K562 (cell line): ENCODE results near the gene DLG4. TPM values are rescaled to one million over a fixed set of nuclear protein-coding genes. Genes with fewer than 3 reads are reported as not detected.
A peak's percentile ranks its signal among the peaks of the same experiment; 100 is the strongest.

ENCODE experiments used
- ATAC-seq: fragments of 200-7000 bp; cut with Tn5 transposase; 3 replicates; pipeline ENCODE4 v1.9.1; 2020; ENCODE audit warnings: moderate library complexity
- BruUV-seq: library from RNA; stranded (reverse); fragments of 400-500 nt; replicated peaks from 2 replicates; lab custom pipeline; 2021; lab: Mats Ljungman, UMichigan
- CTCF ChIA-PET: fragments of 300-600 bp; formaldehyde crosslinking; extraction: SDS; loops from one replicate; lab custom pipeline; 2021; ENCODE audit warnings: low intra/inter-chr PET ratio; lab: Yijun Ruan, JAX
- POLR2A ChIA-PET: fragments of 300-600, 350-650 bp; sonication (Branson Sonifier 250); formaldehyde crosslinking; extraction: SDS; loops from one replicate; lab custom pipeline; 2021; ENCODE audit warnings: antibody characterized with exemption, inconsistent platforms; lab: Yijun Ruan, JAX
- DNase-seq, 4 experiments: peaks; one replicate each; pipeline versions ENCODE4 v3.0.0 to v3.0.0-alpha.2; 2011 to 2018; ENCODE audit warnings: low spot score in 3 of 4, mixed read lengths in 3 of 4; ENCODE audit errors: extremely low read depth in 1 of 4
- FAIRE-seq: peaks from 2 replicates; lab custom pipeline; 2011; peaks lifted over from hg19 to GRCh38; lab: Jason Lieb, UNC
- H2AFZ ChIP-seq: 2 replicates; pipeline ENCODE4 v1.6.0; 2011; ENCODE audit warnings: low read depth, low read length, control low read depth, inconsistent platforms
- H3K27ac ChIP-seq: fragments of 200-600 bp; 3 replicates; pipeline ENCODE4 v1.8.0; 2011; ENCODE audit warnings: low read depth, mild to moderate bottlenecking, control low read depth, inconsistent platforms, low read length, moderate library complexity, mixed read lengths; ENCODE audit errors: extremely low read depth
- H3K27me3 ChIP-seq, 2 experiments: fragments of 300-600 bp in 1 of 2; 2 replicates in 1 of 2; 3 replicates in 1 of 2; pipeline versions ENCODE4 v1.6.0 to v1.8.0; 2011; ENCODE audit warnings: inconsistent platforms in 2 of 2, low read length in 2 of 2, mild to moderate bottlenecking in 1 of 2, mixed read lengths in 1 of 2, moderate library complexity in 1 of 2; ENCODE audit not compliant: control insufficient read depth in 2 of 2, insufficient read depth in 2 of 2
- H3K36me3 ChIP-seq: fragments of 300-600 bp; 3 replicates; pipeline ENCODE4 v1.8.0; 2011; ENCODE audit warnings: mild to moderate bottlenecking, low read length, inconsistent platforms; ENCODE audit not compliant: control insufficient read depth, insufficient read depth
- H3K4me1 ChIP-seq, 2 experiments: fragments of 200-600 bp in 1 of 2; replicated peaks in 1 of 2; 2 replicates in 1 of 2; 3 replicates in 1 of 2; pipeline versions ENCODE4 v1.5.1 to v1.8.0; 2011; ENCODE audit warnings: inconsistent platforms in 2 of 2, low read length in 2 of 2, mild to moderate bottlenecking in 1 of 2, mixed read lengths in 1 of 2, moderate library complexity in 1 of 2; ENCODE audit not compliant: control insufficient read depth in 2 of 2, insufficient read depth in 2 of 2
- H3K4me2 ChIP-seq: 2 replicates; pipeline ENCODE4 v1.6.1; 2011; ENCODE audit warnings: low read length, control low read depth, inconsistent platforms, mixed read lengths; ENCODE audit not compliant: insufficient read depth
- H3K4me3 ChIP-seq: fragments of 200-600 bp; sonication (generic), shearing (Covaris generic); 2 replicates; pipeline ENCODE4 v1.5.1; 2016; ENCODE audit warnings: control low read depth, inconsistent platforms
- H3K79me2 ChIP-seq: fragments of 200-600 bp; 3 replicates; pipeline ENCODE4 v1.8.0; 2011; ENCODE audit warnings: low read length, inconsistent platforms; ENCODE audit not compliant: control insufficient read depth, insufficient read depth
- H3K9ac ChIP-seq, 2 experiments: 2 replicates each; pipeline versions ENCODE4 v1.6.0 to v1.6.1; 2011; ENCODE audit warnings: low read depth in 2 of 2, low read length in 2 of 2, control low read depth in 1 of 2, inconsistent platforms in 1 of 2, mild to moderate bottlenecking in 1 of 2, mixed read lengths in 1 of 2; ENCODE audit not compliant: insufficient read depth in 1 of 2
- H3K9me1 ChIP-seq: one replicate; pipeline ENCODE4 v1.6.0; 2011; ENCODE audit warnings: inconsistent platforms, mild to moderate bottlenecking, low read length, moderate library complexity; ENCODE audit not compliant: control insufficient read depth, insufficient read depth
- H3K9me3 ChIP-seq: replicated peaks from 2 replicates; pipeline ENCODE4 v1.5.1; 2011; ENCODE audit warnings: low read depth, low read length, inconsistent platforms; ENCODE audit not compliant: control insufficient read depth, insufficient read depth
- H4K20me1 ChIP-seq: replicated peaks from 2 replicates; pipeline ENCODE4 v1.6.1; 2011; ENCODE audit warnings: low read length, inconsistent platforms, mixed read lengths; ENCODE audit not compliant: control insufficient read depth, insufficient read depth
- BHLHE40 ChIP-seq: IDR thresholded peaks from 2 replicates; pipeline ENCODE4 v1.6.1; 2011; ENCODE audit warnings: low read length, improper control_type of control experiment
- BRCA1 ChIP-seq, 2 experiments: fragments of 450-650 bp in 1 of 2; sonication (generic) in 1 of 2; formaldehyde crosslinking in 1 of 2; IDR thresholded peaks; 2 replicates each; pipeline versions ENCODE4 v1.5.0 to v1.6.1; 2017 to 2020; ENCODE audit warnings: mild to moderate bottlenecking in 1 of 2, missing genetic modification reagents in 1 of 2
- CBFA2T2 ChIP-seq: fragments of 450-650 bp; conservative IDR thresholded peaks from 2 replicates; pipeline ENCODE4 v1.6.1; 2017; ENCODE audit warnings: mild to moderate bottlenecking
- GATA2 ChIP-seq: sonication (generic); formaldehyde crosslinking; IDR thresholded peaks from 2 replicates; pipeline ENCODE4 v1.4.0; 2020; ENCODE audit warnings: mild to moderate bottlenecking, missing genetic modification reagents
- NCOA2 ChIP-seq, 2 experiments: fragments of 450-650 bp; IDR thresholded peaks; 2 replicates each; pipeline ENCODE4 v1.6.1; 2018; ENCODE audit warnings: mild to moderate bottlenecking in 2 of 2, moderate library complexity in 1 of 2; ENCODE audit not compliant: partially characterized antibody in 2 of 2
- SRSF3 ChIP-seq: fragments of 200-400 bp; formaldehyde crosslinking; IDR thresholded peaks from 2 replicates; pipeline ENCODE4 v1.6.1; 2016; ENCODE audit warnings: mild to moderate bottlenecking, low read length, moderate library complexity; ENCODE audit not compliant: insufficient read depth
- VEZF1 ChIP-seq: fragments of 200-800 bp; sonication (Bioruptor generic); IDR thresholded peaks from 2 replicates; pipeline ENCODE4 v1.6.1; 2017; ENCODE audit warnings: missing genetic modification characterization, missing compliant biosample characterization
- ZFPM2 ChIP-seq: fragments of 250-450 bp; sonication (Bioruptor Pico); IDR thresholded peaks from 2 replicates; pipeline ENCODE4 v1.5.1; 2022; ENCODE audit warnings: mild to moderate bottlenecking
- ZNF121 ChIP-seq: sonication (generic); formaldehyde crosslinking; conservative IDR thresholded peaks from 2 replicates; pipeline ENCODE4 v1.8.0; 2022; ENCODE audit warnings: missing genetic modification reagents
- ZNF217 ChIP-seq: sonication (generic); formaldehyde crosslinking; IDR thresholded peaks from 2 replicates; pipeline ENCODE4 v1.8.0; 2022; ENCODE audit warnings: mild to moderate bottlenecking, missing genetic modification reagents
- ZNF354B ChIP-seq: fragments of 250-450 bp; sonication (Bioruptor Pico); IDR thresholded peaks from 2 replicates; pipeline ENCODE4 v1.4.0; 2020
- ZNF583 ChIP-seq: fragments of 250-450 bp; sonication (Bioruptor Pico); IDR thresholded peaks from 2 replicates; pipeline ENCODE4 v1.4.0; 2020
- ZNF695 ChIP-seq: fragments of 450-650 bp; formaldehyde crosslinking; IDR thresholded peaks from 2 replicates; pipeline ENCODE4 v1.4.0; 2020; ENCODE audit warnings: mild to moderate bottlenecking, moderate library complexity
- WGBS: fragments of 100-300 bp; shearing (Covaris generic); methylation state at CpG from one replicate; pipeline ENCODE4 v1.1.6; 2016; ENCODE audit warnings: low coverage, mixed read lengths; ENCODE audit not compliant: insufficient coverage; ENCODE audit errors: missing lambda C conversion rate; 5-methylcytosine and 5-hydroxymethylcytosine counted together
- in situ Hi-C: fragments of 300-500 bp; cut with MboI; formaldehyde crosslinking; loops from 4 replicates; pipeline ENCODE4 v1.15.0; 2018; ENCODE audit warnings: inconsistent platforms, mixed read lengths
- intact Hi-C: fragments of 100-400 bp; cut with micrococcal nuclease; formaldehyde crosslinking; loops from 2 replicates; pipeline ENCODE4 v1.14.2; 2022
- polyA plus RNA-seq, 8 experiments: library from polyadenylated mRNA; depleted of rRNA in 4 of 8; stranded (reverse) in 5 of 8; unstranded in 3 of 8; fragments of >200 nt; fragmentation: Nextera tagmentation in 2 of 8; fragmentation: Illumina TruSeq in 1 of 8; extraction: Ambion mirVana in 2 of 8; extraction: Trizol in 1 of 8; gene quantifications; 2 replicates each; pipeline versions ENCODE4 v1.2.1 to v1.2.3, GENCODE V29; 2011 to 2014; ENCODE audit warnings: inconsistent platforms in 1 of 8, missing spikeins in 1 of 8
- total RNA-seq, 7 experiments: library from RNA; depleted of rRNA in 6 of 7; stranded (reverse); fragments of >200 nt in 6 of 7; fragmentation: Illumina TruSeq in 2 of 7; extraction: Trizol in 2 of 7; gene quantifications; 2 replicates each; pipeline versions ENCODE4 v1.2.1 to v1.2.3, GENCODE V29; 2011 to 2021; ENCODE audit warnings: low replicate concordance in 1 of 7
- TF ChIP-seq, protein P1 (sequence below): fragments of 450-650 bp; IDR thresholded peaks from 2 replicates; pipeline ENCODE4 v1.6.1; 2017; ENCODE audit warnings: antibody characterized with exemption, mild to moderate bottlenecking
- TF ChIP-seq, protein P2 (sequence below): sonication (generic); formaldehyde crosslinking; IDR thresholded peaks from 2 replicates; pipeline ENCODE4 v1.8.1; 2023; ENCODE audit warnings: mild to moderate bottlenecking, missing genetic modification reagents, moderate library complexity

DLG4 gene
- total and polyA plus RNA-seq, 9 of the 15 experiments (the other 6 are each of a cell fraction or from before 2014, with no cell fraction given), result 0.03 to 12.0 (median 4.1) TPM

GRCh38 chr17:7217113-7217987, 2.3 kb downstream of the DLG4 start:
- peaks cover 6% of the 10 kb centered on the region for H3K9me1 ChIP-seq
- in situ Hi-C loops, result no loop called here
- peak overlapping the region; percentile 73 for H3K4me2 ChIP-seq
- intact Hi-C loops, result no loop called here
- no TSS peak for BruUV-seq
- peaks cover 40 to 60% of the 10 kb centered on the region in 2 experiments for H3K4me1 ChIP-seq
- peak overlapping the region; percentile 30 to 99; a peak in 2 of 4 replicates for H3K9ac ChIP-seq
- H3K79me2 ChIP-seq, result peaks cover 50% of the 10 kb centered on the region
- peak overlapping the region; percentile 90; the same call in 2 of the 3 replicates for H3K27ac ChIP-seq
- ChIA-PET CTCF (no interaction called here), POLR2A (interaction anchor here (0.6 kb wide), 2 partner anchors 135 to 180 kb away, joined by 3 read pairs; no protein-coding TSS in a partner anchor)
- no peaks in the 10 kb centered on the region for H3K27me3 ChIP-seq
- peak overlapping the region; percentile 44 for H3K4me3 ChIP-seq
- H3K36me3 ChIP-seq, result peaks cover 19% of the 10 kb centered on the region; the same call in 2 of the 3 replicates
- ATAC-seq (no peak), FAIRE-seq (no peak), DNase-seq (peak; percentile 45 to 77 (median 56))
- H4K20me1 ChIP-seq, result peaks cover 6% of the 10 kb centered on the region
- H3K9me3 ChIP-seq, result no peaks in the 10 kb centered on the region
- H2AFZ ChIP-seq, result peak overlapping the region; percentile 94
- 6% methylated on average over 3 of the region's 32 CpGs for WGBS
- TF ChIP-seq ZNF217 (no peak), SRSF3 (no peak), BHLHE40 (no peak), VEZF1 (CRISPR knock-in tag) (peak; percentile 86), ZNF583 (CRISPR knock-in tag) (no peak), GATA2 (CRISPR knock-in tag) (no peak), ZNF695 (CRISPR knock-in tag) (no peak), ZFPM2 (CRISPR knock-in tag) (no peak), ZNF354B (CRISPR knock-in tag) (no peak), BRCA1 (IDR thresholded peaks at IDR 0.05) (no peak), BRCA1 (CRISPR knock-in tag; IDR thresholded peaks at IDR 0.05) (no peak), NCOA2 (IDR thresholded peaks at IDR 0.05; ENCODE audit: partially characterized antibody in 2 of 2) (no peak), CBFA2T2 (no peak), ZNF121 (CRISPR knock-in tag) (no peak)
- TF ChIP-seq, protein P1, sequence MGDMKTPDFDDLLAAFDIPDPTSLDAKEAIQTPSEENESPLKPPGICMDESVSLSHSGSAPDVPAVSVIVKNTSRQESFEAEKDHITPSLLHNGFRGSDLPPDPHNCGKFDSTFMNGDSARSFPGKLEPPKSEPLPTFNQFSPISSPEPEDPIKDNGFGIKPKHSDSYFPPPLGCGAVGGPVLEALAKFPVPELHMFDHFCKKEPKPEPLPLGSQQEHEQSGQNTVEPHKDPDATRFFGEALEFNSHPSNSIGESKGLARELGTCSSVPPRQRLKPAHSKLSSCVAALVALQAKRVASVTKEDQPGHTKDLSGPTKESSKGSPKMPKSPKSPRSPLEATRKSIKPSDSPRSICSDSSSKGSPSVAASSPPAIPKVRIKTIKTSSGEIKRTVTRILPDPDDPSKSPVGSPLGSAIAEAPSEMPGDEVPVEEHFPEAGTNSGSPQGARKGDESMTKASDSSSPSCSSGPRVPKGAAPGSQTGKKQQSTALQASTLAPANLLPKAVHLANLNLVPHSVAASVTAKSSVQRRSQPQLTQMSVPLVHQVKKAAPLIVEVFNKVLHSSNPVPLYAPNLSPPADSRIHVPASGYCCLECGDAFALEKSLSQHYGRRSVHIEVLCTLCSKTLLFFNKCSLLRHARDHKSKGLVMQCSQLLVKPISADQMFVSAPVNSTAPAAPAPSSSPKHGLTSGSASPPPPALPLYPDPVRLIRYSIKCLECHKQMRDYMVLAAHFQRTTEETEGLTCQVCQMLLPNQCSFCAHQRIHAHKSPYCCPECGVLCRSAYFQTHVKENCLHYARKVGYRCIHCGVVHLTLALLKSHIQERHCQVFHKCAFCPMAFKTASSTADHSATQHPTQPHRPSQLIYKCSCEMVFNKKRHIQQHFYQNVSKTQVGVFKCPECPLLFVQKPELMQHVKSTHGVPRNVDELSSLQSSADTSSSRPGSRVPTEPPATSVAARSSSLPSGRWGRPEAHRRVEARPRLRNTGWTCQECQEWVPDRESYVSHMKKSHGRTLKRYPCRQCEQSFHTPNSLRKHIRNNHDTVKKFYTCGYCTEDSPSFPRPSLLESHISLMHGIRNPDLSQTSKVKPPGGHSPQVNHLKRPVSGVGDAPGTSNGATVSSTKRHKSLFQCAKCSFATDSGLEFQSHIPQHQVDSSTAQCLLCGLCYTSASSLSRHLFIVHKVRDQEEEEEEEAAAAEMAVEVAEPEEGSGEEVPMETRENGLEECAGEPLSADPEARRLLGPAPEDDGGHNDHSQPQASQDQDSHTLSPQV, result 0 out of 2 replicates have a peak, but pooled peaks have one; percentile 35
- TF ChIP-seq, protein P2, sequence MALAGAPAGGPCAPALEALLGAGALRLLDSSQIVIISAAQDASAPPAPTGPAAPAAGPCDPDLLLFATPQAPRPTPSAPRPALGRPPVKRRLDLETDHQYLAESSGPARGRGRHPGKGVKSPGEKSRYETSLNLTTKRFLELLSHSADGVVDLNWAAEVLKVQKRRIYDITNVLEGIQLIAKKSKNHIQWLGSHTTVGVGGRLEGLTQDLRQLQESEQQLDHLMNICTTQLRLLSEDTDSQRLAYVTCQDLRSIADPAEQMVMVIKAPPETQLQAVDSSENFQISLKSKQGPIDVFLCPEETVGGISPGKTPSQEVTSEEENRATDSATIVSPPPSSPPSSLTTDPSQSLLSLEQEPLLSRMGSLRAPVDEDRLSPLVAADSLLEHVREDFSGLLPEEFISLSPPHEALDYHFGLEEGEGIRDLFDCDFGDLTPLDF (CRISPR knock-in tag), result no peak
